Stimulated activated effector memory CD8-positive, alpha-beta T cell treated with anti-CD3 and anti-CD28 coated beads, Interleukin-12 subunit alpha, Interleukin-12 subunit beta, amount 100 ng/mL, for 72 hours (primary cell): Measurements from ENCODE around the gene P2RX5.
A peak's percentile ranks its signal among the peaks of the same experiment; 100 is the strongest.

Source experiments
- ATAC-seq: fragments of 150-1000 bp; cut with Tn5 transposase; 2 replicates; pipeline ENCODE4 v1.10.0; 2021
- DNase-seq, 2 donors: peaks; one replicate each; pipeline ENCODE4 v3.0.0; 2021 to 2022; ENCODE audit warnings: low spot score in 2 of 2
- H3K27ac Mint-ChIP-seq: one replicate; pipeline ENCODE4 v1.8.0; 2022; ENCODE audit warnings: mild to moderate bottlenecking, mixed read lengths
- H3K36me3 Mint-ChIP-seq: one replicate; pipeline ENCODE4 v1.8.0; 2022; ENCODE audit warnings: mild to moderate bottlenecking, mixed read lengths
- H3K4me1 Mint-ChIP-seq: one replicate; pipeline ENCODE4 v1.8.0; 2022; ENCODE audit warnings: mixed read lengths
- H3K4me3 Mint-ChIP-seq: one replicate; pipeline ENCODE4 v1.8.0; 2022; ENCODE audit warnings: mild to moderate bottlenecking, mixed read lengths
- H3K9me3 Mint-ChIP-seq: one replicate; pipeline ENCODE4 v1.8.0; 2022; ENCODE audit warnings: mixed read lengths

Gene P2RX5

GRCh38 chr17:3678821-3679530 lies 17.0 kb downstream of the P2RX5 start:
- Mint-ChIP-seq H3K4me3 (no peak overlapping the region), H3K36me3 (peaks cover 40% of the 10 kb centered on the region), H3K27ac (no peak overlapping the region), H3K9me3 (no peaks in the 10 kb centered on the region), H3K4me1 (peaks cover 19% of the 10 kb centered on the region)
- no peak for ATAC-seq
- DNase-seq: no peak

DNA sequence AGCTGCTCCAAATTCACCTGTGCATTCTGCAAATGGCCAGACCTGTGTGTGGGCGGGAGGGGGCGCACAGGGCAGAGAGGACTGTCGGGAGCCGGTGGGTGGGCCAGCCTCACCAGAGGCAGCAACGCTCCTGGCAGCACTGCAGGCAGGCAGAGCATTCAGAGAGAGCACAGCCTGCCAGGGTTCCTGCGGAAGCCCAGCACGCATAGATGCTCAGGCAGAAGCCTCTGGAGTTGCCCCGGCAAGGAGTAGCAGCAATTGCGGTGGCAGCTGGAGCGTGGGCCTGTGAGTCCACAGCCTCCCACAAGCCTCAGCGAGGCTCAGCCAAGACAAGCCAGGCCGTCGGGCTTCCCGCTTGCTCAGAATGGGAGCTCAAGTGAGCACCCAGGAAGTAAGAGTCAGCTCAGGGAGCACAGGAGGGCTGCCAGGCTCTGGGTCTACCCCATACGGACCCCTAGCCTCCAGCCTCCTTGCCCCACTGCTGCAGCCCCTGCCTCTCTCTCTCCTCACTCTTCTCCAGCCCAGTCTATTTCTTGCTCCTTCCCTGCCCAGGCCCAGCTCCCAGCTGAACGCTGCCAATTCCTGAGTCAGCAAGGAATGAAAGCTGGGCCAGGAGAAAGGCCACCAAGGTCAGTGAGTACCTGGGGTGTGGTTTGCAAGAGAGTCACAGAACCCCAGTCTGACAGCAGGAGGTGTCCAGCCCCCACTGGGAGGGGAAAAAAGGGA lies 17.7 kb downstream of the P2RX5 start:
- DNase-seq (no peak), ATAC-seq (no peak)
- Mint-ChIP-seq H3K4me1 (peaks cover 17% of the 10 kb centered on the region), H3K36me3 (peaks cover 34% of the 10 kb centered on the region), H3K27ac (no peak overlapping the region), H3K9me3 (no peaks in the 10 kb centered on the region), H3K4me3 (no peak overlapping the region)

DNA sequence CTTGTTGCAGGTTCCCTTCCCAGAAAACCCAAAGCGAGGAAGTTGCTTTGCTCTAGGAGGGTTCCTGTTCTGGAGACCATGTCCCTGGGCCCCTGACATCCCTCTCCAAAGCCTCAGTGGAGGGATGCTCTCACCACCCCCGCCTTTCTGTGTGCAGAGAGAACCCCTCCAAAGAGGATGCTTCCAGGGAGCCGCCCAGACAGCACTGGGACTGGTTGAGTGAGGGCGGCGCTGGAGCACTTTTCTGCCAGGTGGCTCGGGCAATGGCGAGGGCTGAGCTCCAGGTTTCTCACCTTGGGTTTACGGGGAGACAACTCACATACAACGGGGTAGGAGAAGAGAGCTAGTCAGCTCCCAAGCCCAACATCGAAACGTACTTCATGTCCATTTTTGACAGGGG lies 20.1 kb downstream of the P2RX5 start:
- H3K27ac Mint-ChIP-seq: peak overlapping the region; percentile 27
- no peak for DNase-seq
- no peaks in the 10 kb centered on the region for H3K4me1 Mint-ChIP-seq
- peaks cover 39% of the 10 kb centered on the region for H3K36me3 Mint-ChIP-seq
- no peak for ATAC-seq
- no peaks in the 10 kb centered on the region for H3K9me3 Mint-ChIP-seq
- no peak overlapping the region for H3K4me3 Mint-ChIP-seq

- ATAC-seq (no peak), DNase-seq (no peak)
- Mint-ChIP-seq H3K27ac (peak overlapping the region; percentile 58), H3K36me3 (peaks cover 56% of the 10 kb centered on the region), H3K4me1 (peaks cover 10% of the 10 kb centered on the region), H3K4me3 (no peak overlapping the region), H3K9me3 (no peaks in the 10 kb centered on the region)
Observed at GRCh38 chr17:3672571-3672970, 23.4 kb downstream of the P2RX5 start.

DNA sequence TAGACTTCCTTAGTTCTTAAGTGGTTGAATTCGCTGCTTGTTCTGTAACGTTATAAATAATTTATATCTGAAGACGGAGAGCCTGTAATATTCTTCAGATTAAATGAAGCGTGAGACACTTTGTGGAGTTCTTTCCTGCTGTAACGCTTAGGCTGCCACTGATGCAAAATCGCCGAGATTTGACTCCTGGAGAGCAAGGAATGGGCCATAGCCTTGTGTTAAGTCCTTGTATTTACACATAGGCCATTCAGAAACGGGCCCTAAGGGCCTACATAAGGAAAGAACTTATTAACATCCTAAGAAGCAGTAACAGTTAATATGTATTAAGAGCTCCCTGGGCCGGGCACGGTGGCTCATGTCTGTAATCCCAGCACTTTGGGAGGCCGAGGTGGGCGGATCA lies 26.4 kb downstream of the P2RX5 start:
- ATAC-seq: no peak
- peaks cover 62% of the 10 kb centered on the region for H3K36me3 Mint-ChIP-seq
- peaks cover 29% of the 10 kb centered on the region for H3K4me1 Mint-ChIP-seq
- DNase-seq: no peak
- no peaks in the 10 kb centered on the region for H3K9me3 Mint-ChIP-seq
- peak overlapping the region; percentile 93 for H3K4me3 Mint-ChIP-seq
- peak overlapping the region; percentile 95 for H3K27ac Mint-ChIP-seq

- Mint-ChIP-seq H3K4me1 (peaks cover 29% of the 10 kb centered on the region), H3K4me3 (peak overlapping the region; percentile 93), H3K27ac (peak overlapping the region; percentile 95), H3K9me3 (no peaks in the 10 kb centered on the region), H3K36me3 (peaks cover 67% of the 10 kb centered on the region)
- DNase-seq (no peak), ATAC-seq (no peak)
Observed at GRCh38 chr17:3669085-3669347, 26.9 kb downstream of the P2RX5 start.

- Mint-ChIP-seq H3K9me3 (no peaks in the 10 kb centered on the region), H3K27ac (peak within 1 kb of the TSS; percentile 95), H3K4me1 (peaks cover 29% of the 10 kb centered on the region), H3K36me3 (peaks cover 68% of the 10 kb centered on the region), H3K4me3 (peak within 1 kb of the TSS; percentile 93)
- DNase-seq: peak; percentile 100
- ATAC-seq: peak; percentile 95
Observed at GRCh38 chr17:3668279-3669084, 27.5 kb downstream of the P2RX5 start, which contains the start of the genes EMC6 and TAX1BP3. EMC6 (plus strand) TSS chr17:3668812; CDS start chr17:3669147, 335 bp downstream. TAX1BP3 (minus strand) TSS chr17:3668578; CDS start chr17:3668526, 52 bp downstream.

- H3K4me1 Mint-ChIP-seq: peaks cover 29% of the 10 kb centered on the region
- peaks cover 60% of the 10 kb centered on the region for H3K36me3 Mint-ChIP-seq
- no peaks in the 10 kb centered on the region for H3K9me3 Mint-ChIP-seq
- peak overlapping the region; percentile 95 for H3K27ac Mint-ChIP-seq
- DNase-seq (no peak), ATAC-seq (peak; percentile 1)
- H3K4me3 Mint-ChIP-seq: peak overlapping the region; percentile 93
Observed at GRCh38 chr17:3667366-3668278, 28.3 kb downstream of the P2RX5 start.

- H3K4me1 Mint-ChIP-seq: peaks cover 29% of the 10 kb centered on the region
- H3K4me3 Mint-ChIP-seq: peak overlapping the region; percentile 93
- ATAC-seq: no peak
- no peak for DNase-seq
- peaks cover 51% of the 10 kb centered on the region for H3K36me3 Mint-ChIP-seq
- H3K9me3 Mint-ChIP-seq: no peaks in the 10 kb centered on the region
- H3K27ac Mint-ChIP-seq: peak overlapping the region; percentile 3
Observed at GRCh38 chr17:3666516-3666915, 29.4 kb downstream of the P2RX5 start.

DNA sequence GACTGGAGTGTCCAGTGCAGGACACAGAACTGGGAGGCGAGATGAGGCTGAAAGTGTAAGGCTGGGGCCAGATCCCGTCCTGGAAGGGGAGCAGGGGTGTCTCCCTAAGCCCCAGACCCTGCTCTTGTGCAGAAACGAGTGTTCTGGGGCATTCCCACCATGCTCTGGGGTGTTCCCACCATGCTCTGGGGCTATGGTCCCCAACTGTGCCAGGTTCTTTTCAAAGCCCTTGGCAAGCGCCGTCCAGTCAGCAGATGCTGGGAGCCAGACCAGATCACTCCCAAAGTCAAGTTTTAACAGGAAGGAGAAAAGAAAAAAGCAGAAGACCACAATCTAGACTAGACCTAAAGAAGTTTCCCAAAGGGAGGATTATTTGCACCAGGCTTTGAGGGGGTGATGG lies 30.1 kb downstream of the P2RX5 start:
- peaks cover 44% of the 10 kb centered on the region for H3K36me3 Mint-ChIP-seq
- peak overlapping the region; percentile 3 for H3K27ac Mint-ChIP-seq
- H3K9me3 Mint-ChIP-seq: no peaks in the 10 kb centered on the region
- peaks cover 29% of the 10 kb centered on the region for H3K4me1 Mint-ChIP-seq
- DNase-seq: no peak
- H3K4me3 Mint-ChIP-seq: peak overlapping the region; percentile 93
- ATAC-seq: no peak

DNA sequence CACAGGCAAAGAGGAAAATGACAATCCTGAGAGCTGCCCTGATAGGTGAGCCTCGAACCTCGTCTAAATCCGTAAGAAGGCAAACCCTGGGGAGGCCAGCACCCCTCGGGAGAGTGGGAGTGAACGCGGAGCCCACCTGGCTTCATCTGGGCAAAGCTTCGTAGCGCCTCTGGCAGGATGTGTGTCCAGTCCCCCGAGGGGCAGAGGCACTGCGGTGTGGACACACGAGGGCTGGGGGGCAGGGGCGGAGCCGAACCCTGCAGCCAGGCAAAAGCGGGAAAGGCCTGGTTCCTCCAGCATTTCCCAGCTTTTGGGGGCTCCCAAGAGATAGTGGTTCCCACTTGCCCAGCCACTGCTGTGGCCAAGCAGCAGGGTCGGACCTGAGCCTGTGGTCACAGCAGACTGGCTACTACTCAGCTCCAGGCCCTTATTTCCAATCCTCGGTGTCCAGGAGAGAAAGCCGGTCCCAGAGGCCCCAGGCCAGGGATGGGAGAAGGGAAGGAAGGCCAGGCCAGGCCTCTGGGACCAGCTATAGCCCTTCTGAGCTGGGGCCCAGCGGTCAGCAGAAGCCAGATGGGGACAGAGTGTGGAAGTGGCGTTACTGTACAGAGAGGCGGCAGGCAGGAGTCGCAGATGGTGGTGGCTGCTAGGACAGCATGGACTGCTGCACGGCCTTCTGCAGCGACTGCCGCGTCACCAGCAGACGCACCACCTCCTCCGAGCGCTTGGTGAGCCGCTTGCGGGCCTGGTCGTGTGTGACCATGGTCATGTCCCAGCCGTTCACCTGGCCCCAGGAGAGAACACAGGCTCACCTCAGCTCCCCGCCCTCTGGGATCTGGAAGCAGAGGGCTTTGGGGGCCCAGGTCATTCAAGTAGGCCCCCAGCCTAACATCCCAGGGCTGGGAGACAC lies 32.6 kb downstream of the P2RX5 start:
- H3K9me3 Mint-ChIP-seq: no peaks in the 10 kb centered on the region
- peaks cover 22% of the 10 kb centered on the region for H3K4me1 Mint-ChIP-seq
- DNase-seq: no peak
- peaks cover 20% of the 10 kb centered on the region for H3K36me3 Mint-ChIP-seq
- no peak overlapping the region for H3K4me3 Mint-ChIP-seq
- no peak for ATAC-seq
- H3K27ac Mint-ChIP-seq: no peak overlapping the region

GRCh38 chr17:3660311-3660891 lies 35.6 kb downstream of the P2RX5 start:
- Mint-ChIP-seq H3K4me1 (peaks cover 6% of the 10 kb centered on the region), H3K4me3 (no peak overlapping the region), H3K36me3 (peaks cover 18% of the 10 kb centered on the region), H3K27ac (no peak overlapping the region), H3K9me3 (no peaks in the 10 kb centered on the region)
- no peak for DNase-seq
- ATAC-seq: no peak

GRCh38 chr17:3659541-3660111 lies 36.3 kb downstream of the P2RX5 start:
- no peak for DNase-seq

More at GRCh38 chr17:3659541-3660111, 36.3 kb downstream of the P2RX5 start:
- H3K4me3 Mint-ChIP-seq: no peak overlapping the region
- no peak overlapping the region for H3K27ac Mint-ChIP-seq
- no peaks in the 10 kb centered on the region for H3K4me1 Mint-ChIP-seq
- no peaks in the 10 kb centered on the region for H3K9me3 Mint-ChIP-seq
- no peak for ATAC-seq
- H3K36me3 Mint-ChIP-seq: peaks cover 13% of the 10 kb centered on the region
